Skeletal muscle tissue (tissue), 4 donors: ENCODE data around the gene ARHGAP4. TPM values are rescaled to one million over a fixed set of nuclear protein-coding genes. Genes with fewer than 3 reads are reported as not detected.
A peak's percentile ranks its signal among the peaks of the same experiment; 100 is the strongest.

Source experiments
- H3K27ac ChIP-seq: one replicate; pipeline ENCODE4 v1.7.0; 2013; ENCODE audit warnings: mild to moderate bottlenecking, low read depth, low read length, inconsistent platforms
- H3K27me3 ChIP-seq, 3 donors: one replicate each; pipeline ENCODE4 v1.7.0; 2013; ENCODE audit warnings: low read length in 3 of 3; ENCODE audit not compliant: control insufficient read depth in 3 of 3, insufficient read depth in 3 of 3
- H3K36me3 ChIP-seq, 3 donors: one replicate each; pipeline ENCODE4 v1.7.0; 2013; ENCODE audit warnings: low read length in 3 of 3; ENCODE audit not compliant: control insufficient read depth in 3 of 3, insufficient read depth in 3 of 3
- H3K4me1 ChIP-seq, 3 donors: one replicate each; pipeline ENCODE4 v1.7.0; 2013; ENCODE audit warnings: low read length in 3 of 3, mild to moderate bottlenecking in 3 of 3; ENCODE audit not compliant: control insufficient read depth in 3 of 3, insufficient read depth in 3 of 3
- H3K4me3 ChIP-seq, 3 donors: one replicate each; pipeline ENCODE4 v1.7.0; 2013; ENCODE audit warnings: low read length in 3 of 3
- H3K9ac ChIP-seq, 3 donors: one replicate each; pipeline ENCODE4 v1.7.0; 2013; ENCODE audit warnings: low read length in 3 of 3, mild to moderate bottlenecking in 3 of 3, moderate library complexity in 2 of 3, low read depth in 1 of 3
- H3K9me3 ChIP-seq, 3 donors: one replicate each; pipeline ENCODE4 v1.7.0; 2013; ENCODE audit warnings: low read length in 3 of 3; ENCODE audit not compliant: control insufficient read depth in 3 of 3
- total RNA-seq: library from RNA; depleted of rRNA; stranded (reverse); fragments of >200 nt; gene quantifications from one replicate; pipeline ENCODE4 v1.2.3, GENCODE V29; 2014
- donor health status: Osteomylitis.

Gene ARHGAP4
- total RNA-seq, 1 donor from 2014 or later = 25.1 TPM

GRCh38 chrX:153909024-153909979 is 16.8 kb downstream of the ARHGAP4 start:
- Histone ChIP-seq H3K9me3 (no peaks in the 10 kb centered on the region), H3K36me3 (no peaks in the 10 kb centered on the region), H3K4me1 (peaks cover 0 to under 1% (median 0%) of the 10 kb centered on the region in 3 donors), H3K9ac (no peak overlapping the region), H3K27ac (no peak overlapping the region), H3K4me3 (no peak overlapping the region), H3K27me3 (peaks cover 0 to 10% (median 5%) of the 10 kb centered on the region in 3 donors)

- Histone ChIP-seq H3K36me3 (no peaks in the 10 kb centered on the region), H3K27ac (no peak overlapping the region), H3K9ac (no peak overlapping the region), H3K4me1 (peaks cover 0 to 7% (median 1%) of the 10 kb centered on the region in 3 donors), H3K4me3 (no peak overlapping the region), H3K9me3 (no peaks in the 10 kb centered on the region), H3K27me3 (peaks cover 0 to 10% (median 5%) of the 10 kb centered on the region in 3 donors)
Observed at GRCh38 chrX:153908219-153908860, 17.7 kb downstream of the ARHGAP4 start.

GRCh38 chrX:153907456-153907855 is 18.6 kb downstream of the ARHGAP4 start:
- no peaks in the 10 kb centered on the region for H3K36me3 ChIP-seq
- H3K4me1 ChIP-seq = peaks cover 0 to 14% (median 8%) of the 10 kb centered on the region in 3 donors

GRCh38 chrX:153906126-153906917 is 19.7 kb downstream of the ARHGAP4 start:
- Histone ChIP-seq H3K27me3 (peaks cover 0 to 10% (median 9%) of the 10 kb centered on the region in 3 donors), H3K9ac (no peak overlapping the region), H3K4me3 (no peak overlapping the region), H3K4me1 (peaks cover 5 to 19% (median 10%) of the 10 kb centered on the region in 3 donors), H3K9me3 (no peaks in the 10 kb centered on the region), H3K36me3 (no peaks in the 10 kb centered on the region), H3K27ac (no peak overlapping the region)

More at GRCh38 chrX:153907456-153907855, 18.6 kb downstream of the ARHGAP4 start:
- H3K27me3 ChIP-seq = peaks cover 0 to 11% (median 10%) of the 10 kb centered on the region in 3 donors
- H3K27ac ChIP-seq = no peak overlapping the region
- H3K9ac ChIP-seq = no peak overlapping the region
- no peak overlapping the region for H3K4me3 ChIP-seq
- H3K9me3 ChIP-seq = no peaks in the 10 kb centered on the region

- no peaks in the 10 kb centered on the region for H3K36me3 ChIP-seq
- no peak overlapping the region for H3K27ac ChIP-seq
Observed at GRCh38 chrX:153905481-153906095, 20.5 kb downstream of the ARHGAP4 start.

GRCh38 chrX:153903991-153904957 is 21.8 kb downstream of the ARHGAP4 start, which contains the start of gene AVPR2:
AVPR2 (plus strand) TSS chrX:153904673; CDS start chrX:153905146, 473 bp downstream.
- H3K36me3 ChIP-seq = no peaks in the 10 kb centered on the region
- peak within 1 kb of the TSS; percentile 12 for H3K27ac ChIP-seq
- H3K27me3 ChIP-seq = peaks cover 0 to 10% (median 6%) of the 10 kb centered on the region in 3 donors
- peak within 1 kb of the TSS in 1 of 3 donors; percentile 49 for H3K4me3 ChIP-seq
- peaks cover 7 to 21% (median 10%) of the 10 kb centered on the region in 3 donors for H3K4me1 ChIP-seq
- H3K9ac ChIP-seq = peak within 1 kb of the TSS in 1 of 3 donors; percentile 33
- H3K9me3 ChIP-seq = no peaks in the 10 kb centered on the region

More at GRCh38 chrX:153905481-153906095, 20.5 kb downstream of the ARHGAP4 start:
- peaks cover 7 to 21% (median 10%) of the 10 kb centered on the region in 3 donors for H3K4me1 ChIP-seq
- peak overlapping the region in 1 of 3 donors; percentile 22 for H3K4me3 ChIP-seq
- H3K9ac ChIP-seq = no peak overlapping the region
- peaks cover 0 to 10% (median 6%) of the 10 kb centered on the region in 3 donors for H3K27me3 ChIP-seq
- H3K9me3 ChIP-seq = no peaks in the 10 kb centered on the region

- H3K9me3 ChIP-seq = no peaks in the 10 kb centered on the region
- no peaks in the 10 kb centered on the region for H3K36me3 ChIP-seq
- H3K27me3 ChIP-seq = peaks cover 0 to 10% (median 6%) of the 10 kb centered on the region in 3 donors
- peaks cover 7 to 21% (median 10%) of the 10 kb centered on the region in 3 donors for H3K4me1 ChIP-seq
- peak overlapping the region in 1 of 3 donors; percentile 33 for H3K9ac ChIP-seq
- H3K27ac ChIP-seq = peak overlapping the region; percentile 12
- H3K4me3 ChIP-seq = no peak overlapping the region
Observed at GRCh38 chrX:153903238-153903980, 22.7 kb downstream of the ARHGAP4 start.

GRCh38 chrX:153902385-153902784 is 23.7 kb downstream of the ARHGAP4 start:
- Histone ChIP-seq H3K9ac (no peak overlapping the region), H3K27me3 (peaks cover 0 to 12% (median 10%) of the 10 kb centered on the region in 3 donors), H3K9me3 (no peaks in the 10 kb centered on the region), H3K4me1 (peaks cover 7 to 21% (median 10%) of the 10 kb centered on the region in 3 donors), H3K36me3 (no peaks in the 10 kb centered on the region), H3K4me3 (no peak overlapping the region), H3K27ac (no peak overlapping the region)
